Measurements from ENCODE around the gene SUPT20HL1. TPM values are rescaled to one million over a fixed set of nuclear protein-coding genes. Genes with fewer than 3 reads are reported as not detected.
A peak's percentile ranks its signal among the peaks of the same experiment; 100 is the strongest.

SUPT20HL1 gene
- total and polyA plus RNA-seq, 8 donors, result not detected

DNA sequence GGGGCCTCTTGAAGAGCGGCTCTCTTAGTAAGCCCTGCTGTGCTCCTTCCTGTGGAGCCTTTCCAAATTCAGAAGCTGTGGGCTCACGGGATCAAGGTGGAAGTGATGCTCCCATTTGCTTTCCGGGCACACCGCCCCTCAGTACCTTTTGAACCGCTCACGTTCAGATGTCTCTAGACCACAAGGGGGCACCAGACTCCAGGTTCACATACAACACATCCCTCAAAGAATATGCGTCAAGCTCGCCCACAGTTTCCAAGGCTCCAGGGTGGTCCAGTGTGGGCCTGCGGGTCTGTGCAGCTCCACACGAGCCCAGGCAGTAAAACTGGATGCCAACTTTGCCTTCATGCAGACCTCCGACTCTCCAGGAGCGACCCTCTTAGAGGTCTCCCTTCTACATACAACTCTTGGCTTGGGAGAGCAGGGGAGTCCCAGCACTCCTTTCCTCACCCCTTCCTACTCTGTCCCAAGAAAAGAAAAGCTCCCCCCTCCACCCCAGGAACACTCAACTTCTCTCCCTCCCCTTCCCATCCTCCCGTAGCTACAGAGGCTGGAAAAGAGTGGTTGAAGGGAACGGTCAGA lies 11.0 kb downstream of the SUPT20HL1 start:
- Histone ChIP-seq H3K4me1 (peaks cover 0 to 10% (median 6%) of the 10 kb centered on the region in 4 donors), H3K27me3 (peaks cover 0 to 20% (median 0%) of the 10 kb centered on the region in 3 donors), H3K27ac (no peak overlapping the region), H3K9me3 (no peaks in the 10 kb centered on the region), H3K36me3 (no peaks in the 10 kb centered on the region), H3K4me3 (no peak overlapping the region)
- WGBS, 5 donors, result 3 to 11% (median 9%) methylated on average over 8 to 14 of the region's 14 CpGs
- intact Hi-C loops (cut with DNase I; ENCODE audit: low total_unique reads), result no loop called here
- TF ChIP-seq, protein P1, sequence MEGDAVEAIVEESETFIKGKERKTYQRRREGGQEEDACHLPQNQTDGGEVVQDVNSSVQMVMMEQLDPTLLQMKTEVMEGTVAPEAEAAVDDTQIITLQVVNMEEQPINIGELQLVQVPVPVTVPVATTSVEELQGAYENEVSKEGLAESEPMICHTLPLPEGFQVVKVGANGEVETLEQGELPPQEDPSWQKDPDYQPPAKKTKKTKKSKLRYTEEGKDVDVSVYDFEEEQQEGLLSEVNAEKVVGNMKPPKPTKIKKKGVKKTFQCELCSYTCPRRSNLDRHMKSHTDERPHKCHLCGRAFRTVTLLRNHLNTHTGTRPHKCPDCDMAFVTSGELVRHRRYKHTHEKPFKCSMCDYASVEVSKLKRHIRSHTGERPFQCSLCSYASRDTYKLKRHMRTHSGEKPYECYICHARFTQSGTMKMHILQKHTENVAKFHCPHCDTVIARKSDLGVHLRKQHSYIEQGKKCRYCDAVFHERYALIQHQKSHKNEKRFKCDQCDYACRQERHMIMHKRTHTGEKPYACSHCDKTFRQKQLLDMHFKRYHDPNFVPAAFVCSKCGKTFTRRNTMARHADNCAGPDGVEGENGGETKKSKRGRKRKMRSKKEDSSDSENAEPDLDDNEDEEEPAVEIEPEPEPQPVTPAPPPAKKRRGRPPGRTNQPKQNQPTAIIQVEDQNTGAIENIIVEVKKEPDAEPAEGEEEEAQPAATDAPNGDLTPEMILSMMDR (IDR thresholded peaks at IDR 0.05), result peak in 5 of 7 experiments; percentile 10 to 54 (median 42)
- TF ChIP-seq POLR2A (IDR thresholded peaks at IDR 0.05), result no peak
- peak; percentile 67 to 88 for DNase-seq

DNA sequence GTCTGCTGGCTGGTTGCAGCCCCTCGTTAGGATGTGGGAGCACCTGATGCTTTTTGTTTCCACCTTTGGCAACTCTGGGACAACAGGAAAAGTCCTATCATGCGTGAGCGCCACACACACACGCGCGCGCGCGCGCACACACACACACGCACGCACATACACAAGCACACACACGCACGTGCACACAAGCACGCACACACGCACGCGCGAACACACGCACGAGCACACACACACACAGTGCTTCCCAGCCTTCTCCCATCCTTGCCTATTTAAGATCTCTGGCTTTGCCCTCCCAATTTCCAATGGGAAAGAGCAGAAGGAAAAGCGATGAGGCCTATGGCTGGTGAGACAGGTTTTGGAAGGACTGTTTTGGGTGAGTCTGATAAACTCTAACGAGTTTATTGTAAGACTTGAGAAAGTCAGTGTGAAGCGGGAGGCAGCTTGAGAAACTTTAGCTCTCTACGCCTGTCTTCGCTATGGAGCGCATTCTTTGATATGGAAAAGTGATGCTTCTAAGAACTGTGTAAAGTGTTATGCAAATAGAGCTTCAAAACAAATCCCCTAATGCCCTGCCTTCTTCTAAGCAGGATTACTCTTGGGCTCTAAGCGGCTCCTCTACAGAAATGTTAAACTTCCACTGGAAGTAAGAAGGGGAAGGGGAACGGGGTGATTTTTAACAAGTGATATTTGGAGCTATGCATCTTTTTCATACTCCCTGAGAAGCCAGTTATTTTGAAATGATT lies 11.8 kb downstream of the SUPT20HL1 start:
- 53 to 69% (median 54%) methylated on average over 20 to 29 of the region's 29 CpGs for WGBS, 5 donors
- Histone ChIP-seq H3K36me3 (no peaks in the 10 kb centered on the region), H3K4me1 (peaks cover 0 to 10% (median 6%) of the 10 kb centered on the region in 4 donors), H3K4me3 (no peak overlapping the region), H3K9me3 (no peaks in the 10 kb centered on the region), H3K27ac (no peak overlapping the region), H3K27me3 (peaks cover 0 to 20% (median 0%) of the 10 kb centered on the region in 3 donors)
- TF ChIP-seq POLR2AphosphoS5 (IDR thresholded peaks at IDR 0.05) (no peak), EP300 (IDR thresholded peaks at IDR 0.05) (no peak), POLR2A (IDR thresholded peaks at IDR 0.05) (no peak)
- TF ChIP-seq, protein P1 (IDR thresholded peaks at IDR 0.05), result no peak
- intact Hi-C loops (cut with DNase I; ENCODE audit: low total_unique reads), result no loop called here
- peak in 1 of 2 donors; percentile 20 for DNase-seq

DNA sequence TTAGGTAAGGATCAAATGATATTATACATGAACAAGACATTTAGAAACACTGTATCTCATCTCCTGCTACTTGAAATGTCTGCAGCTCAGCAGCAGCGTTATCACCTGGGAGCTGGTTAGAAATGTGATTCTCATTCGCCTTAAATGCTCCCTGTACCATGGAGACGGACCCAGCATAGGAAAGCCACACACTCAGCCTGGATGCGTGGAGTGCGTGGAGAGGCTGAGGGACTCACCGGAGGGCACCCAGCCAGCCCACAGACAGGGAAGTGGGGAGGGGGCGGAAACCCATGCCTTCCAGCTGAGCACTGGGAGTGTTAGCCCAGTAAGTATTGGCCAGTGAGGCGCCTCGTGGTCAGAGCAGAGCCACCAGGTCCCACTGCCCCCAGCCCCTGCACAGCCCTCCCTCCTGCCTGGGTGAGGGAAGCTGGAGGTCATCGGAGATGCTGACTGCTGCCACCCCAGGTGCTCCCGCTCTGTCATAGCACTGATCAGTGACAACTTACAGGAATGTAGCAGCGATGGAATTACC lies 15.2 kb downstream of the SUPT20HL1 start:
- Histone ChIP-seq H3K36me3 (no peaks in the 10 kb centered on the region), H3K27me3 (peaks cover 0 to 18% (median 0%) of the 10 kb centered on the region in 3 donors), H3K4me1 (peaks cover 0 to 10% (median 6%) of the 10 kb centered on the region in 4 donors), H3K27ac (no peak overlapping the region), H3K4me3 (no peak overlapping the region), H3K9me3 (no peaks in the 10 kb centered on the region)
- WGBS, 5 donors, result 39 to 70% (median 48%) methylated on average over 6 to 12 of the region's 12 CpGs
- no peak for TF ChIP-seq EP300 (IDR thresholded peaks at IDR 0.05)
- no peak for TF ChIP-seq POLR2AphosphoS5 (IDR thresholded peaks at IDR 0.05)
- TF ChIP-seq POLR2A (IDR thresholded peaks at IDR 0.05), result no peak
- TF ChIP-seq, protein P1 (IDR thresholded peaks at IDR 0.05), result no peak
- intact Hi-C loops (cut with DNase I; ENCODE audit: low total_unique reads), result no loop called here
- DNase-seq, result no peak

DNA sequence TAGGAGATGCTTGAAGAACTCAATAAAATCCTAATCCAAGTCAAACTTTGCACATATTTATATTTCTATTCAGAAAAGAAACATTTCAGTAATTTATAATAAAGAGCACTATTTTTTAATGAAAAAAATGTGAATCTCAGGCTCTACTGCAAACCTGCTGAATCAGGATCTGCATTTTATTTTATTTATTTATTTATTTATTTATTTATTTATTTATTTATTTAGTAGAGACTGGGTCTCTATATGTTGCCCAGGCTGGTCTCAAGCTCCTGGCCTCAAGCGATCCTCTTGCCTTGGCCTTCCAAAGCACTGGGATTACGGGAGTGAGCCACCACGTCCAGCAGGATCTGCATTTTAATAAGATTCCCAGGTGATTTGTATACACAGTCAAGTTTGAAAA lies 16.0 kb downstream of the SUPT20HL1 start:
- TF ChIP-seq POLR2A (IDR thresholded peaks at IDR 0.05) (no peak), POLR2AphosphoS5 (IDR thresholded peaks at IDR 0.05) (no peak), EP300 (IDR thresholded peaks at IDR 0.05) (no peak)
- TF ChIP-seq, protein P1 (IDR thresholded peaks at IDR 0.05), result no peak
- 63 to 94% (median 89%) methylated on average over 3 of the region's 3 CpGs for WGBS, 5 donors
- H3K4me1 ChIP-seq, result peaks cover 0 to 7% (median 2%) of the 10 kb centered on the region in 4 donors
- no peak overlapping the region for H3K4me3 ChIP-seq
- intact Hi-C loops (cut with DNase I; ENCODE audit: low total_unique reads), result no loop called here
- peaks cover 0 to 13% (median 0%) of the 10 kb centered on the region in 3 donors for H3K27me3 ChIP-seq
- H3K9me3 ChIP-seq, result no peaks in the 10 kb centered on the region
- no peak overlapping the region for H3K27ac ChIP-seq
- no peak for DNase-seq
- H3K36me3 ChIP-seq, result no peaks in the 10 kb centered on the region
